HepG2 (cell line): ENCODE results near the gene NAV3. TPM values are rescaled to one million over a fixed set of nuclear protein-coding genes. Genes with fewer than 3 reads are reported as not detected.

ENCODE experiments used
- ATF6 ChIP-seq: sonication (generic); formaldehyde crosslinking; conservative IDR thresholded peaks from 2 replicates; pipeline ENCODE4 v1.4.0; 2020; ENCODE audit warnings: missing genetic modification reagents
- TBX2 ChIP-seq: sonication (generic); formaldehyde crosslinking; IDR thresholded peaks from 2 replicates; pipeline ENCODE4 v1.5.0; 2020; ENCODE audit warnings: missing genetic modification reagents, mild to moderate bottlenecking, borderline replicate concordance
- UBTF ChIP-seq: sonication (generic); formaldehyde crosslinking; IDR thresholded peaks from 2 replicates; pipeline ENCODE4 v1.4.0; 2020; ENCODE audit warnings: mild to moderate bottlenecking, missing genetic modification reagents
- ZHX1 ChIP-seq: sonication (generic); formaldehyde crosslinking; IDR thresholded peaks from 2 replicates; pipeline ENCODE4 v1.8.1; 2022; ENCODE audit warnings: low read depth, mild to moderate bottlenecking, missing genetic modification reagents
- ZNF724P ChIP-seq: sonication (generic); formaldehyde crosslinking; IDR thresholded peaks from 2 replicates; pipeline ENCODE4 v1.8.0; 2022; ENCODE audit warnings: missing genetic modification reagents, borderline replicate concordance
- polyA plus RNA-seq, 8 experiments: library from polyadenylated mRNA; depleted of rRNA in 3 of 8; stranded (reverse) in 7 of 8; unstranded in 1 of 8; fragments of >200 nt; fragmentation: Illumina TruSeq in 4 of 8; extraction: Trizol in 4 of 8; gene quantifications; 2 replicates each; pipeline versions ENCODE4 v1.2.1 to v1.2.3, GENCODE V29; 2011 to 2016; ENCODE audit warnings: low read depth in 4 of 8, missing spikeins in 1 of 8, mixed read lengths in 1 of 8; ENCODE audit not compliant: insufficient read depth in 1 of 8
- total RNA-seq, 5 experiments: library from RNA; depleted of rRNA; stranded (reverse); fragments of >200 nt; fragmentation: Illumina TruSeq; extraction: Trizol; gene quantifications; 2 replicates each; pipeline ENCODE4 v1.2.3, GENCODE V29; 2016; ENCODE audit warnings: low read depth in 1 of 5

NAV3 gene
- total and polyA plus RNA-seq, 2 of the 13 experiments (the other 11 are each of a cell fraction or from before 2014, with no cell fraction given) = 0.01 to 0.18 TPM

- TF ChIP-seq ATF6 (CRISPR knock-in tag) (no peak), ZHX1 (CRISPR knock-in tag) (no peak), UBTF (CRISPR knock-in tag) (no peak), ZNF724P (CRISPR knock-in tag) (no peak), TBX2 (CRISPR knock-in tag) (no peak)
These were observed 270.6 kb downstream of the NAV3 start (continued) for GRCh38 chr12:78101113-78101876.
